Midbrain (tissue), 1 donor: ENCODE results near the gene LASP1.
"Not testable (repeated sequence)": the region's sequence is repeated elsewhere in the genome, so short reads cannot be mapped to it uniquely, and the experiment has no call there.

ENCODE experiments used
- DNase-seq: peaks from one replicate; lab custom pipeline; 2025; lab: John Stamatoyannopoulos, UW

Gene LASP1

GRCh38 chr17:38926293-38927070, 56.6 kb downstream of the LASP1 start:
- DNase-seq = no peak

DNA sequence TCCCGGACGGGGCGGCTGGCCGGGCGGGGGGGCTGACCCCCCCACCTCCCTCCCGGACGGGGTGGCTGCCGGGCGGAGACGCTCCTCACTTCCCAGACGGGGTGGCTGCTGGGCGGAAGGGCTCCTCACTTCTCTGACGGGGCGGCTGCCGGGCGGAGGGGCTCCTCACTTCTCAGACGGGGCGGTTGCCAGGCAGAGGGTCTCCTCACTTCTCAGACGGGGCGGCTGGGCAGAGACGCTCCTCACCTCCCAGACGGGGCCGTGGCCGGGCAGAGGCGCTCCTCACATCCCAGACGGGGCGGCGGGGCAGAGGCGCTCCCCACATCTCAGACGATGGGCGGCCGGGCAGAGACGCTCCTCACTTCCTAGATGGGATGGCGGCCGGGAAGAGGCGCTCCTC, 60.9 kb downstream of the LASP1 start:
- DNase-seq = not testable (repeated sequence)

- DNase-seq = not testable (repeated sequence)
Measured at GRCh38 chr17:38933962-38934361, 64.1 kb downstream of the LASP1 start.

DNA sequence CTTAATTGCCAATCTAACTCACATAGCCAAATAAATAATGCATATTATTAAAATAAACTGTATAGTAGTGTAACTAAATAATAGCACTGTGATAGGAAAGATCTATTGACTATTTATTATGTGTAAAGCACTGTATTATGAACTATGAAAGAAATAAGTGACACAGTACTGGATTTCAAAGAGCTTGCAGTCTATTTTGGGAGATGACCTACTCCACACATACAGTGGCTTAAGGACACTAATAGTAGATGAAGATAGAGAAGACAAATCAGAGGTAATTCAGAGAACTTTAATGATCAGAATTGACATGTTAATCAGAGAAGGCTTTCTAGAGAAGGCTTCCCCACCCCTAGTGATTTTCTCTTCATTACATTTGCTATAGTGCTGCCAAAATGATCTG, 70.1 kb downstream of the LASP1 start:
- no peak for DNase-seq

DNA sequence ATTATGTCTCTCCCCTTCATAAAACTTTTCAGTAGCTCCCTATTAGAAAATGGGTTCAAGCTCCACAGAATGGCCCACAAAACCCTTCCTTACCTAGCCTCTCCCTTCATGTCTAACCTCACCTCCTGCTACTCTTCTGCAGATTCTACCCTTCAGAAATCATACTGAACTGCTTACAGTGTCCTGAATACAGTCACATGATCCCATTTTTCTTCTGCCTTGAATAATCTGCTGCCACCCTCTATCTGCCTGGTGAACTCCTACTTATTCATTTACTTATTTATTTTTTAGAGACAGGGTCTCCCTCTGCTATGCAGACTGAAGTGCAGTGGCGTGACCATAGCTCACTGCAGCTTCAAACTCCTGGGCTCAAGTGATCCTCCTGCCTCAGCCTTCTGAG, 70.5 kb downstream of the LASP1 start:
- DNase-seq = no peak

DNA sequence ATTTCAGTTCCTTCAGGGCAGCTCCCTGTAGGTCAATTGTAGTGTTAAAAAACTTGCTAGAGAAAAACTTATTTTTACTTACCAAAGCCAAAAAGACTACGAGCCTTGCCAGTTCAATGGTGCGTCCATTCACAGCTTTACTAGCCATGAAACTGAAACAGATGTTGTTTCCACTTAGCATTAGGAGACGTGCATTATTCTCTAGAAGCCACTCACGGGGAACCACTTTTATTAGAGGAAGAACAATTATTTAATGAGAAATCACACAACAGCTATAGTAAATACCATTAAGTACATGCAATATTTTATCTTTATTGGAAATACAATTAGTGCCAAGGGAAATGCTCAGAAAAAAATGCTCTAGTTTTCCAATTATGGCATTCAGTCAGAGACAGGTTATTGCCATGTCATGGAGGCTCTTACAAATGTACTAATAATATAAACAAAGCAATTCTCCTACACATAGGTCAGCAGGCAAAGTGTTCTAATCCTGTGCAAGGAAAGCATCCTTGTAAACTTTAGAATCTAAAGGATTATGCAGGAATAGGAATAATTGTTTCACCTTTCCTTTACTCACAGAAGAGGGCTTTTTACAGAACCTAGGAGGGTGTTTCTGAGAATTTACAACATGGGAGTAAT, 73.0 kb downstream of the LASP1 start:
- DNase-seq = no peak

DNA sequence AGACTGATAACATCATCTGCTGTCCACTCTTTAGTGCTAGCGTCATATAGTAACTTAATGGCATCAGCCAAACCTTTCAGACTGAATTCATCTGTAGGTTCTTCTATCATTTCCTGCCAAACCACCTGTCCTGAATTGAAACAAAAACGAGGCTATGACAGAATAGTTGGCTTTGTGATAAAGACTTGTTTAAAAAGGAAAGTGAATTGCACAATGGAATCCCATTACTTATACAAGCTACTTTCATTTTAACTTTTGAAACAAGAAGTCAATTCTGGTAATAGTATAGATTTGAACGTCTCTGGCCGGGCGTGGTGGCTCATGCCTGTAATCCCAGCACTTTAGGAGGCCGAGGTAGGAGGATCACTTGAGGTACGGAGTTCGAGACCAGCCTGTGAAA, 73.7 kb downstream of the LASP1 start:
- no peak for DNase-seq

GRCh38 chr17:38947189-38947588, 77.3 kb downstream of the LASP1 start:
- no peak for DNase-seq

GRCh38 chr17:38953800-38954199, 83.9 kb downstream of the LASP1 start:
- not testable (repeated sequence) for DNase-seq

GRCh38 chr17:38958326-38958725, 88.5 kb downstream of the LASP1 start:
- DNase-seq = no peak

- DNase-seq = no peak
Measured at GRCh38 chr17:38958756-38959155, 88.9 kb downstream of the LASP1 start.

DNA sequence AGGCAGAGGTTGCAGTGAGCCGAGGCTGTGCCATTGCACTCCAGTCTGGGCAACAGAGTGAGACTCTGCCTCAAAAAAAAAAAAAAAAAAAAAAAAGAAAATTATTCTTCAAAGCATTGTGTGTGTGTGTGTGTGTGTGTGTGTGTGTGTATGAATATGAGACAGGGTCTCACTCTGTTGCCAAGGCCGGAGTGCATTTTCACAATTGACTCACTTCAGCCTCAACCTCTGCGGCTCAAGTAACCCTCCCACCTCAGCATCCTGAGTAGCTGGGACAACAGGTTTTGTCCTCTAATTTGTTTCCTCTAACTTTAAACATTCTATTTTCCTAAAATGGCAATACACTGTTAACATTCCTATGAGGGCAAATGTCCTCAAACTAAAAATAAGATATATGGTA, 89.7 kb downstream of the LASP1 start:
- no peak for DNase-seq

GRCh38 chr17:38960402-38960801, 90.5 kb downstream of the LASP1 start:
- DNase-seq = no peak

GRCh38 chr17:38961413-38961812, 91.6 kb downstream of the LASP1 start:
- no peak for DNase-seq

DNA sequence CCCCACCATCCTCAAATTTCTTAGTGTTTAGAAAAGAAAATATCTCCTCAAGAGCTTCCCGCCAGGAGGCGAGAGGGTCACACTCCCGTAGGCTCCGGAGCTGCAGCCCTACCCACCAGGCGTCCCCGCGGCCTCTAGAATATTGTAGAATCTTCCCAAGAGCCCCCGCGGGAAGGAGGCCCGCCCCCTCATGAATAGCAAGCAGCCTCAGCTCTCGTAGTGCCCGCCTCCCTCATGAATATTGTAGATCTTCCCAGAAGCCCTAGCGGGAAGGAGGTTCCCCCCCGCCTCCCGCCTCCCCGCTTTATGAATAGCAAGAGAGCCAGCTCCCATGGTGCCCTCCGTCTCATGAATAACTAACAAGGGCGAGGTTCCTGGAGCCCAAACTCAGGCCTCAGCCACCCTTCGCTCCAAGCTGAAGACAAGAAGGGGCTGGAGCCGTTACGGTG, 97.5 kb downstream of the LASP1 start, which contains the start of gene FBXO47:
TSS of gene FBXO47 (minus strand) at position 114 of the 449 bp plus-strand sequence. CDS start 4,378 bp downstream, outside the sequence.
- peak; percentile 85 for DNase-seq

DNA sequence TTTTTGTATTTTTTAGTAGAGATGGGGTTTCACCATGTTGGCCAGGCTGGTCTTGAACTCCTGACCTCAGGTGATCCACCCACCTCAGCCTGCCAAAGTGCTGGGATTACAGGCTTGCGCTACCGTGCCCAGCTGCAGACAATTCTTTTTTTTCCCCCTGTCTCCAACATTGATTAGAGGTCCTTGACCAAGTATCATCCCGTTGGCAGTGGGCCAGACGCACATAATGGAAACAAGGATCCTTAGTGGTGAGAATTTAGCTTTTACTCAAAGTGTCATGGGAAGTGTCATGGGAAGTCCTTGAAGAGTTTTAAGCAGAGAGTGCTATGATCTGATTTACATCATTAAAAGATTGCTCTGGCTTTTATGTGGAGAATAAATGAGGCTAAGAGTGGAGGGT, 99.4 kb downstream of the LASP1 start:
- DNase-seq = no peak

DNA sequence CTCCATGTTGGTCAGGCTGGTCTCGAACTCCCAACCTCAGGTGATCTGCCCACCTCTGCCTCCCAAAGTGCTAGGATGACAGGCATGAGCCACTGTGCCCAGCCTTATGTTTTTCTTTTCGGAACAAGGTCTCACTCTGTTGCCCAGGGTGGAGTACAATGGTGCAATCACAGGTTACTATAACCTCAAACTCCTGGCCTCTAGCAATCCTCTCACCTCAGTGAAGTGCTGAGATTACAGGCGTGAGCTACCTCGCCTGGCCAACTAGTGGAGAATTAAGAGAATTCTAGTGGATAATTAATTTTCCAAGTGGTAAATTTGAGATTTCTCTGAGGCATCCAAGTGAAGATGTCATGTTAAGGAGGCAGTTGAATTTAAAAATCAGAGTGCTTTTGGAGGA, 100.3 kb downstream of the LASP1 start:
- DNase-seq = no peak

- DNase-seq = no peak
Measured at GRCh38 chr17:38970804-38971203, 100.9 kb downstream of the LASP1 start.
